Stomach (tissue), 4 donors: Measurements from ENCODE around the gene MTA3.

Experiments used
- CTCF ChIP-seq, 7 experiments: fragments of 450-650 bp in 4 of 7; fragments of 200-600 bp in 3 of 7; sonication (generic) in 3 of 7; IDR thresholded peaks; one replicate each; pipeline ENCODE4 v1.5.1; 2016 to 2019; ENCODE audit warnings: antibody characterized with exemption in 7 of 7, control low read depth in 2 of 7, mild to moderate bottlenecking in 1 of 7
- EP300 ChIP-seq: sonication (generic); formaldehyde crosslinking; IDR thresholded peaks from one replicate; pipeline ENCODE4 v1.6.1; 2017; ENCODE audit warnings: antibody characterized with exemption
- POLR2A ChIP-seq, 4 donors: fragments of 450-650 bp; IDR thresholded peaks; one replicate each; pipeline ENCODE4 v1.6.1; 2016; ENCODE audit warnings: antibody characterized with exemption in 4 of 4, control low read depth in 2 of 4, mild to moderate bottlenecking in 1 of 4, moderate library complexity in 1 of 4
- POLR2AphosphoS5 ChIP-seq, 3 donors: sonication (generic); formaldehyde crosslinking; IDR thresholded peaks; one replicate each; pipeline ENCODE4 v1.6.1; 2016; ENCODE audit warnings: antibody characterized with exemption in 3 of 3

- TF ChIP-seq CTCF (IDR thresholded peaks at IDR 0.05) (peak in 5 of 7 experiments; percentile 89 to 97 (median 95)), POLR2A (IDR thresholded peaks at IDR 0.05) (no peak), POLR2AphosphoS5 (IDR thresholded peaks at IDR 0.05) (peak in 1 of 3 donors; percentile 59), EP300 (no peak)
Measured at GRCh38 chr2:42663106-42663780, 94.8 kb downstream of the MTA3 start.
